ENCODE results near the gene BLCAP.
"Not testable (repeated sequence)": the region's sequence is repeated elsewhere in the genome, so short reads cannot be mapped to it uniquely, and the experiment has no call there.

Gene BLCAP

DNA sequence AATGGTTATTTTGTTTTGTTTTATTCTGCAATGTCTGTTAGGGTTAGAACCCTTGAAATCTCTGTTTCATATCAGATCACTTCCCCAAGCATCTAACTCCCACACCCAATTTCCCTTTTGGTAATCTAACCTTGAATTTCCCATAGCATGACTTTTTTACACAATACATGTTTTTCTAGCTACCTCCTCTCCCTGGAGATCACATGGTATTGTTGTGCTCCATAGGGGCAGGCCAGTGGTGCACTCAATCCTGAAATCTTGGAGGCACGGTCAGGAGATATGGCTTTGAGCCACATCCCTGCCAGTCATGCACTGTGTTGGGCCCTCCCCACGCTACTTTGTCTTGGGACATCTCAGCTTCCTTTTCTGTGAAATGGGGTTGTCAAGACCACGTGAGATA is 43.3 kb downstream of the BLCAP start:
- no peak for DNase-seq (ENCODE audit: low read depth in 2 of 2)

DNA sequence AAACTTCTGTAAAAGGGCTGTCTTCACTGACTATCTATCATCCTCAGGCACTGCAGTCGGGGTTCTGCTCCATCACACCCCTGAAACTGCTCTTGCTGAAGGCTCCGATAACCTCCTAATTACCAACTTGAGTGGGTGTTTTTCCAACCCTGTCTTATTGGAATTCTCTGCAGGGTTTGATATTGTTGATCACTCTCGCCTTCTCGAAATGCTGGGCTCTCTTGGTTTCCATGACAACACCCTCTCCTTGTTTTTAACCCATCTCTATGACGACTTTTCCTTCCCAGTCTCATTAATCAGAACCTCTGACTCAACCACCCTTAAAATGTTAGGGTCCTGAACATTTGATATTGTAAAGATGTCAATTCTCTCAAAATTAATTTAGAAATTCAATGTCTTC is 46.1 kb downstream of the BLCAP start:
- no peak for DNase-seq (ENCODE audit: low read depth in 2 of 2)

DNA sequence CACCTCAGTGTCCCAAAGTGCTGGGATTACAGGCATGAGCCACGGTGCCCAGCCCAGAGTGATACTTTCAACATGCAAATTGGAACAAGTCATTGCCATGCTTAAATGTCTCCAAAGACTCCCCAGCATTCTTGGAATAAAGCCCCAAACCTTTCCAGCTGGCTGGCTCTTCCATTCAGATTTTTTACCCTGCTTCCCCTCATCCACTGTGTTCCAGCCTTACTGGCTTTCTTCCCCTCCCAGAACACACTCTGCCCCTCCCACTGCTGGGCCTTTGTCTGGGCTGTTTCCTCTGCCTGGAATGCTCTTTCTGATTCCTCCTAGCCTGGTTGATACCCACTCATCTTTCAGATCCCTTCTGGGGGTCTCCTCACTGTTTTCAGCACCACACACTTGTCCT is 46.8 kb downstream of the BLCAP start:
- no peak for DNase-seq (ENCODE audit: low read depth in 2 of 2)

DNA sequence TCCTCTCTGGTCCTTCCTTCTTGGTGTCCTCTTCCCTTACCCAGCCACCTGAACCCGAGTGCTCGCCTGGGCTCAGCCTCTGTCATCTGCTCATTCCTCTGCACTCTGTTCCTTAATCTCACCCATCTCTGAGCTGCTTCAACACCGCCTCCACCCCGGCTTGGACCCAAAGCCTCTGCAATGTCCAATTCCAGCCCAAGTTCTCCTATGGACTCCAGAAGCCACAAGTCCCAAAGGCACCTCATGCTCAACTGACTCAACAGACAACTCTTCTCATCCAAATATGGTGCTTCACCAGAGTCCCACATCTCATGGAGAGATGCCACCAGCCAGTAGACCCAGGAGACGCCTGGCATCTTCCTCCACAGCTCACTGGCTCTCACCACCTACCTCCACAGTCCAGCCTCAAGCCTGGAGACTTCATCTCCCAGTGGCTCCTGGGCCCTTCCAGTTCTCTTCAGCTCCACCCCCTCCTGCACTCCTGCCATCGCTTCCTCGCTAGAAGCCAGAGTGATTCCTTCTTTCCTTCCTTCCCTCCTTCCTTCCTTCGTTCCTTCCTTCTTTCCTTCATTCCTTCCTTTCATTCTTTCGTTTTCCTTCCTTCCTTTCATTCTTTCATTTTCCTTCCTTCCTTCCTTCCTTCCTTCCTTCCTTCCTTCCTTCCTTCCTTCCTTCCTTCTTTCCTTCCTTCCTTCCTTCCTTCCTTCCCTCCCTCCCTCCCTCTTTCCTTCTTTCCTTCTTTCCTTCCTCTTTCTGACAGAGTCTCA is 47.6 kb downstream of the BLCAP start:
- DNase-seq (ENCODE audit: low read depth in 2 of 2) = no peak

DNA sequence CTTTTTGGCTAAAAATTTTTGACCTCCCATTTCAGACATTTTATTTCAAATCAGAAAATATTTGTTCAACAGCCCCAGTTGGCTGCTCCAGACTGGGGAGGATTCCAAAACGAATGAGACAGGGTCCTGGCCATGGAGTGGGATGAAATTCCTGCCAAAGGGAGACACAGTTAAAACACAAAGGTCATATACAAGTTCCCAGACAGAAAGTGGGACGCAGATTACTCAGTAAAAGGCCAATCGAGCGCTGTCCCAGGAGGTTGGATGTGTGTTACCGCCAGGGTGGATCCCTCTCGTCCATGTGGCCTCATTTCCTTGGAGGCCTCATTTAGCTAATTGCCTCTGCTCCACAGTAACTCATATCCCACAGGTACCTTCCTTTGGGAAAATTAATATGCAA is 48.4 kb downstream of the BLCAP start:
- no peak for DNase-seq (ENCODE audit: low read depth in 2 of 2)

DNA sequence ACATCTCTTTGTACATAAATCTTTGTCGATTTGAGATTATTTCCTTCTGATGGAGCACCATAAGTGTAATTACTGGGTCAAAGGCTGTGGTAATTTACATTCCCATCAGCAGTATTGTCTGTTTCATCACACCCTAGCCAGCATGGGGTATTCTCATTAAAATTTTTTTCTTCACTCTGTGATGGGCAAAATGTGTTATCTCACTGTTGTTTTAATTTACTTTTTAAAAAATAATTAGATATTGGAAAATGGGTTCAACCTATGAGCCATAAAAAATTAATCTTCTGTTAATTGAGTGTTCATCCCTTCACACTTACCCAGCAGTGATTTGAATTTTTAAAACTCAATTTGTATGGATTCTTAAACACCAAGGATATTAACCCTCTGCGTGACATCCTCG is 50.6 kb downstream of the BLCAP start:
- no peak for DNase-seq (ENCODE audit: low read depth in 2 of 2)

DNA sequence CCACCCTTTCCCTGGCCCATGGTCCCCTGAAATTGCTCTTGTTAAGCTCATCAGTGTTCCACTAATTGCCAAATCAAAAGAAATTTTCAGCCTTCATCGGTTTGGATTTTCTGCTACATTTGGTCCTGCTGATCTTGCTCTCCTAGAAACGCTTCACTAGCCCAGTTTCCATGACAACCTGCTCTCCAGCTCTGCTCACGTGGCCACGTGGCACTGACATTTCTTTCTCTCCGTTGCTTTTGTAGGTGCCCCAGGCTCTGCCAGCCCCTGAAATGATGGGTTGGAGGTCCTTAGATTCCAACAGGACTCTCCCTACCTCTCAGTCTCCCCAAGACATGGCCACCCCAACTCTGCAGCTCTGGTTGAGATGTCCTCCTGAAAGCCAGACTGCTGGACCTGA is 52.4 kb downstream of the BLCAP start:
- no peak for DNase-seq (ENCODE audit: low read depth in 2 of 2)

DNA sequence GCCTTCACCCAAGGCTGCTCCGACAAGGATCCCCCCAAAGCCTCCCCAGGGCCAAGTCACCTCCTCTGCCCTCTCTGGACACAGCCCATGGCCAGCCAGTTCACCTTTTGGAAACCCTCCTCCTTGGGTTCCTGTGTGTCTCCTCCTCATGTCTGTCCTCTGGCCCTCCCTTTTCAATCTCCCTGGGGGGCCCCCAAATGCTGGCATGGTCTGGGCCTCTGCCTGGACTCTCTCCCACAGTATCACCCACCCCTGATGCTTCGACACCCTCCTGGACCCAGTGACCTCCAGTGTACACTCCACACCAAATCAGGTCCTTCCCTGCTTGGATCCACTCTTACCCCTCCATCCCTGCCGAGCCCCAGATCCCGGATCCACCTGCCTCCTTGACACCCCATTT is 53.3 kb downstream of the BLCAP start:
- no peak for DNase-seq (ENCODE audit: low read depth in 2 of 2)

DNA sequence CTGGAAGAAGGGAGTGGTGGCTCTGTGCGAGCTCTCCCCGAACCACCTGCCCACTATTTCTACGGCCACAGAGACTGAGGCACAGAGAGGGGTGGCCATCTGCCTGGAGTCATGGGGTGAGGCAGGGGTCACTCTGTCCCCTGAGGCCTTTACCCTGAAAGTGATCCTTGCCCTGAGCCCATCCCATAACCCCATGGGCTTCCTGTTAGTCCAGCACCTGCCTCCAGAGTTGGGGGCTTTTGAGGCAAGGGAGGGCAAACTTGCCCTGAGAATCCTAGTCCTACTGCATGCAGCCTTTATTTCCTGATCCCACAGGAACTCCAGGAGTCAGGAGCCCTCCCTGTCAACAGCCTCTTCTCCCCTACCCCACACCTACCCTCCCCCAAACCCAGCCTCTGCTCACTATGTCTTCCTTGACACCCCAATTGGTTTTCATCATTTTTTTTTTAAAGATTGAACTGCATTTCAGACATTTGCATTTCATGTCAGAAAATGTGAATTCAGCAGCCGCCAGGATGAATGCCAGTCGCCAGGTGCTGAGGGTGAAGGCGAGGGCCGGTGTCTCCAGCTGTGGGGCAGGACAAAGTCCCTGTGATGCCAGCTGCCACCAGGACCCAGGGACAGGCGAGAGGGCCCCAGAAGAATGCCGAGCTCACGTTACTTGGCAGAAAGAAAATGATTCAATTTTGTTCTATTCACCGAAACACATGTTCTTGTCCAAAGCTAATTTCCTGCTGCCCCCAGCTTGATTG is 54.3 kb downstream of the BLCAP start:
- DNase-seq (ENCODE audit: low read depth in 2 of 2) = no peak

DNA sequence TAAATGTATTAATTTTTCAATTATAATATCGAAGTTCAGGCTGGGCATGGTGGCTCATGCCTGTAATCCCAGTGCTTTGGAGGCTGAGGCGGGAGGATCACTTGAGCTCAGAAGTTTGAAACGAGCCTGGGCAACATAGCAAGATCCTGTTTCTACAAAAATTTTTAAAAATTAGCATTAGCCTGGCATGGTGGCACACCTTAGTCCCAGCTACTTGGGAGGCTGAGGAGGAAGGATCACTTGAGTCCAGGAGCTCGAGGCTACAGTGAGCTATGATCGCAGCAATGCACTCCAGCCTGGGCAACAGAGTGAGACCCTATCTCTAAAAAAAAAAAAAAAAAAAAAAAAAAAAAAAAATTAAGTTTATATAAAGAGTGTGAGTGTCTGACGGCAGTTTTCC is 55.2 kb downstream of the BLCAP start:
- not testable (repeated sequence) for DNase-seq (ENCODE audit: low read depth in 2 of 2)

DNA sequence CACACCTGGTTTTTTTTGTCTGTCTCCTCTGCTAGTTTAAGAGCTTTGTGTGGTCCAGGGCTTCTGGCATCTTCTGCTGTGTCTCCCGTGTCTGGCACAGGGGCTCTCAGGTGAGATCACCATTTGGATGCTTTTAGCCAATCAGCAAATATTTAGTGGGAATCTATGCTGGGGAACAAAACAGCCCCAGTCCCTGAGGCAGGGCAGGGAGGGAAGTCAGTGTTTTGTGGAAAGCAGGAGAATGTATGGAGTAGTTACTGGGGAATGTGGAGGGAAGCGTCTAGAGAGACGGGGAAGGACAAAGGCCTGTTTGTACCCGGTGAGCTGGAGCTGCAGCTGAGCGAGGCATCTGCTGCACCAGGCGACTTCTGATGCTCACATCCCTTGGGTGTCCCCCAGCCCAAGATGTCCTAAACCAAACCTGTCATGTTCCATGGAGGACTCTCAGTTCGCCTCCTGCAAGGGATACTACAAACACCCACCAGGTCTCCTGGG is 55.9 kb downstream of the BLCAP start:
- no peak for DNase-seq (ENCODE audit: low read depth in 2 of 2)

DNA sequence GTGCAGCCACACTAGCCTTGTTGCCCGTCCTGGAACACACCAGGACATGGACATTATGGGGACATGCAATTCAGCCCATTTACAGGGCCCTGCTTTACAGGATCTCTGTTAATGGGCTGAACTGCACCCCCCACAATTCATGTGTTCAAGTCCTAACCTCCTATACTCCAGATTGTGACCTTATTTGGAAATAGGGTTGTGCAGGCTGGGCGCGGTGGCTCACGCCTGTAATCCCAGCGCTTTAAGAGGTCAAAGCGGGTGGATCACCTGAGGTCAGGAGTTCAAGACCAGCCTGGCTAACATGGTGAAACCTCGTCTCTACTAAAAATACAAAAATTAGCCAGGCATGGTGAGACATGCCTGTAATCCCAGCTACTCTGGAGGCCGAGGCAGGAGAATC is 57.5 kb downstream of the BLCAP start:
- not testable (repeated sequence) for DNase-seq (ENCODE audit: low read depth in 2 of 2)

DNA sequence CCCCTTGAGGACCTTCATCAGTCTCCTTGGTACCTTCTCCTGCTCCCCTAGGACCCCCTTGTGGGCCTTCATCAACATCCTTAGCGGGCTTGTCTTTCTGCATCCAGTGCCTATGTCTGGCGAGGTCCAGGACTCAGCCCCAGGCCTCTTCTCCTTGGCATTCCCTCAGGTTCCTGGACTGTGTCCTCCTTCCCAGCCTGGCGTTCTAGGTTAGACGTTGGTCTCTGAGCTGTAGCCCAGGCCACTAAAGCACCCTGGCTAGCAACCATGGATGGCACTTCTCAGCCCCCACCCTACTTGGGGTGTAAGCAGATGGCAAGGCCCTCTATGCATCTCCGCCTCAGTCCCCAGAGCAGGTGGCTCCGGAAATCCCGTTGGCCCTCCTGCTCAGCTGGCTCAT is 58.1 kb downstream of the BLCAP start:
- DNase-seq (ENCODE audit: low read depth in 2 of 2) = no peak

DNA sequence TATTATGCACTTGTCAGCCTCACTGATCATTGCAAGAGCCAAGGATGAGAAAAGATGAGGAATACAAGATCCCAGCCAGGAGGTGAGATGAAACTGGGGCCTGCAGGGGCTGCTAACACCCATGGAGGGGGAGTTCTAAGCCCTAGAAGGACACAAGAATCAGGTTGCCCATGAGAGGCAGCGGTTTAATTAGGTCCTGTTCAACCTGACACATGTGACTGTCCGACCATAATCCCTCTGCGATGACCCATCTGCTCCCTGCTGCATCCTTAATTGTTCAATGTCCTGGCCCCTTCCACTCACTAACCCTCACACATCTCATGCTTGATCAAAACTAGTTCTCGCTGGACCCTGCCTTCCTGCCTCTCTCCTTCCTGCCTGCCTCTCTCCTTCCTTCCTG is 58.8 kb downstream of the BLCAP start:
- no peak for DNase-seq (ENCODE audit: low read depth in 2 of 2)
